Liver (tissue), 9 donors: ENCODE data around the gene EPHA6. TPM values are rescaled to one million over a fixed set of nuclear protein-coding genes. Genes with fewer than 3 reads are reported as not detected.

Source experiments
- DNase-seq: peaks from one replicate; pipeline ENCODE4 v3.0.0-alpha.2; 2017; ENCODE audit warnings: low spot score
- H3K27ac ChIP-seq, 2 donors: one replicate each; pipeline ENCODE4 v1.7.0; 2013; ENCODE audit warnings: inconsistent platforms in 2 of 2, low read length in 2 of 2, control low read depth in 1 of 2, low read depth in 1 of 2, mild to moderate bottlenecking in 1 of 2
- H3K27me3 ChIP-seq, 4 donors: one replicate each; pipeline versions ENCODE4 v1.6.1 to v1.7.0; 2013; ENCODE audit warnings: low read length in 3 of 4, inconsistent platforms in 1 of 4, mild to moderate bottlenecking in 1 of 4, moderate library complexity in 1 of 4; ENCODE audit not compliant: control insufficient read depth in 4 of 4, insufficient read depth in 4 of 4
- H3K36me3 ChIP-seq, 4 donors: one replicate each; pipeline versions ENCODE4 v1.6.1 to v1.7.0; 2013; ENCODE audit warnings: low read length in 3 of 4, mild to moderate bottlenecking in 3 of 4, low read depth in 1 of 4, moderate library complexity in 1 of 4; ENCODE audit not compliant: control insufficient read depth in 4 of 4, insufficient read depth in 3 of 4
- H3K4me1 ChIP-seq, 4 donors: one replicate each; pipeline versions ENCODE4 v1.6.1 to v1.7.0; 2013; ENCODE audit warnings: low read length in 3 of 4, mild to moderate bottlenecking in 3 of 4, moderate library complexity in 1 of 4; ENCODE audit not compliant: control insufficient read depth in 4 of 4, insufficient read depth in 4 of 4
- H3K4me3 ChIP-seq, 3 donors: one replicate each; pipeline versions ENCODE4 v1.6.1 to v1.7.0; 2013; ENCODE audit warnings: low read length in 3 of 3, control low read depth in 1 of 3, low read depth in 1 of 3, mild to moderate bottlenecking in 1 of 3
- H3K9ac ChIP-seq, 2 donors: one replicate each; pipeline ENCODE4 v1.7.0; 2013; ENCODE audit warnings: low read length in 2 of 2, mild to moderate bottlenecking in 2 of 2, moderate library complexity in 2 of 2, control low read depth in 1 of 2, low read depth in 1 of 2
- H3K9me3 ChIP-seq, 4 donors: one replicate each; pipeline versions ENCODE4 v1.6.1 to v1.7.0; 2013; ENCODE audit warnings: low read length in 3 of 4; ENCODE audit not compliant: control insufficient read depth in 4 of 4
- FOXA2 ChIP-seq: IDR thresholded peaks from 2 replicates; pipeline ENCODE4 v1.6.1; 2016; ENCODE audit warnings: antibody characterized with exemption
- GABPA ChIP-seq, 2 donors: IDR thresholded peaks in 1 of 2; conservative IDR thresholded peaks in 1 of 2; 2 replicates each; pipeline ENCODE4 v1.6.1; 2016; ENCODE audit warnings: antibody characterized with exemption in 2 of 2, mild to moderate bottlenecking in 1 of 2, moderate library complexity in 1 of 2
- HNF4A ChIP-seq, 2 donors: conservative IDR thresholded peaks; 2 replicates each; pipeline ENCODE4 v1.6.1; 2016; ENCODE audit warnings: antibody characterized with exemption in 2 of 2, mild to moderate bottlenecking in 2 of 2
- HNF4G ChIP-seq: IDR thresholded peaks from 2 replicates; pipeline ENCODE4 v1.6.1; 2016; ENCODE audit warnings: antibody characterized with exemption
- RAD21 ChIP-seq, 2 donors: IDR thresholded peaks; 2 replicates each; pipeline ENCODE4 v1.6.1; 2016; ENCODE audit warnings: antibody characterized with exemption in 2 of 2, mild to moderate bottlenecking in 2 of 2
- REST ChIP-seq: IDR thresholded peaks from 2 replicates; pipeline ENCODE4 v1.6.1; 2016; ENCODE audit warnings: antibody characterized with exemption, mild to moderate bottlenecking
- TAF1 ChIP-seq: conservative IDR thresholded peaks from 2 replicates; pipeline ENCODE4 v1.6.1; 2016; ENCODE audit warnings: antibody characterized with exemption, mild to moderate bottlenecking
- YY1 ChIP-seq: IDR thresholded peaks from 2 replicates; pipeline ENCODE4 v1.6.1; 2016; ENCODE audit warnings: antibody characterized with exemption, mild to moderate bottlenecking
- ZBTB33 ChIP-seq: IDR thresholded peaks from 2 replicates; pipeline ENCODE4 v1.6.1; 2016; ENCODE audit warnings: antibody characterized with exemption
- WGBS: extraction: QIAGEN DNeasy Blood & Tissue Kit; methylation state at CpG from one replicate; pipeline ENCODE4 v1.1.7; 2013; 5-methylcytosine and 5-hydroxymethylcytosine counted together
- polyA plus RNA-seq, 2 donors: library from polyadenylated mRNA; stranded (reverse) in 1 of 2; unstranded in 1 of 2; fragments of 200-250 nt in 1 of 2; fragments of >200 nt in 1 of 2; fragmentation: Nextera tagmentation in 1 of 2; extraction: Ambion mirVana in 1 of 2; gene quantifications; one replicate each; pipeline versions ENCODE4 v1.2.1 to v1.2.3, GENCODE V29; 2013 to 2015
- total RNA-seq, 2 donors: library from RNA; depleted of rRNA; stranded (reverse); fragments of >200 nt; gene quantifications; one replicate each; pipeline ENCODE4 v1.2.3, GENCODE V29; 2014
- donor health status: healthy.
- donor health status: healthy.
- donor health status: healthy.
- donor health status: healthy.
- donor health status: healthy.

EPHA6 gene
- total and polyA plus RNA-seq, 4 donors, result 0.05 to 0.17 (median 0.05) TPM; not detected in 1

GRCh38 chr3:97432914-97433313, 618.5 kb downstream of the EPHA6 start:
- Histone ChIP-seq H3K27me3 (no peaks in the 10 kb centered on the region), H3K9ac (no peak overlapping the region), H3K27ac (no peak overlapping the region), H3K4me1 (no peaks in the 10 kb centered on the region), H3K9me3 (no peaks in the 10 kb centered on the region), H3K4me3 (no peak overlapping the region), H3K36me3 (no peaks in the 10 kb centered on the region)
- TF ChIP-seq REST, result no peak
- no peak for DNase-seq
- 67% methylated on average over 2 of the region's 2 CpGs for WGBS

GRCh38 chr3:97438131-97438530, 623.7 kb downstream of the EPHA6 start:
- no peak for DNase-seq
- TF ChIP-seq HNF4A (conservative IDR thresholded peaks at IDR 0.05) (no peak), ZBTB33 (no peak), TAF1 (no peak), YY1 (no peak), FOXA2 (no peak), HNF4G (no peak), GABPA (IDR thresholded peaks at IDR 0.05 in 1 of 2, conservative IDR thresholded peaks at IDR 0.05 in 1 of 2) (no peak), RAD21 (IDR thresholded peaks at IDR 0.05) (no peak), REST (no peak)
- 67% methylated on average over 1 of the region's 1 CpG for WGBS
- no peak overlapping the region for H3K9ac ChIP-seq
- H3K4me1 ChIP-seq, result no peaks in the 10 kb centered on the region
- H3K36me3 ChIP-seq, result no peaks in the 10 kb centered on the region
- no peaks in the 10 kb centered on the region for H3K9me3 ChIP-seq
- H3K4me3 ChIP-seq, result no peak overlapping the region
- no peak overlapping the region for H3K27ac ChIP-seq
- H3K27me3 ChIP-seq, result no peaks in the 10 kb centered on the region
